ENCODE measurements around the gene KRTAP4-8.
"Not testable (repeated sequence)": the region's sequence is repeated elsewhere in the genome, so short reads cannot be mapped to it uniquely, and the experiment has no call there.

KRTAP4-8 gene

GRCh38 chr17:41057547-41057946, 40.4 kb downstream of the KRTAP4-8 start:
- H3K4me1 ChIP-seq, result no peaks in the 10 kb centered on the region
- no peak overlapping the region for H3K4me3 ChIP-seq (ENCODE audit: low read depth, low read length)
- H3K4me2 ChIP-seq (ENCODE audit: low read length), result no peak overlapping the region
- no peaks in the 10 kb centered on the region for H3K79me2 ChIP-seq
- no peaks in the 10 kb centered on the region for H3K36me3 ChIP-seq (ENCODE audit: control insufficient read depth, insufficient read depth, low read length)
- no peaks in the 10 kb centered on the region for H3K27me3 ChIP-seq (ENCODE audit: control insufficient read depth, insufficient read depth, low read length)
- TF ChIP-seq CTCF (IDR thresholded peaks at IDR 0.05), result no peak
- H3K9me3 ChIP-seq (ENCODE audit: control insufficient read depth, low read length), result no peaks in the 10 kb centered on the region
- no peak overlapping the region for H3K9ac ChIP-seq
- H2AFZ ChIP-seq, result no peak overlapping the region
- H3K27ac ChIP-seq, result no peak overlapping the region

GRCh38 chr17:41055130-41055529, 42.8 kb downstream of the KRTAP4-8 start, which contains the start of gene KRTAP2-2:
Gene KRTAP2-2, minus strand, starts transcription at chr17:41055230. Its CDS starts 19 bp downstream, at chr17:41055211.
- not testable (repeated sequence) for H3K4me3 ChIP-seq (ENCODE audit: low read depth, low read length); H3K4me2 ChIP-seq (ENCODE audit: low read length); H3K4me1 ChIP-seq; H3K27ac ChIP-seq; H3K9me3 ChIP-seq (ENCODE audit: control insufficient read depth, low read length); H3K79me2 ChIP-seq; H3K27me3 ChIP-seq (ENCODE audit: control insufficient read depth, insufficient read depth, low read length); H3K9ac ChIP-seq; H3K36me3 ChIP-seq (ENCODE audit: control insufficient read depth, insufficient read depth, low read length); H2AFZ ChIP-seq

GRCh38 chr17:41054556-41054955, 43.4 kb downstream of the KRTAP4-8 start:
- H3K9ac ChIP-seq; H3K4me2 ChIP-seq (ENCODE audit: low read length); H3K79me2 ChIP-seq; H3K4me3 ChIP-seq (ENCODE audit: low read depth, low read length); H3K27ac ChIP-seq; H3K4me1 ChIP-seq; H3K36me3 ChIP-seq (ENCODE audit: control insufficient read depth, insufficient read depth, low read length); H2AFZ ChIP-seq; H3K9me3 ChIP-seq (ENCODE audit: control insufficient read depth, low read length); H3K27me3 ChIP-seq (ENCODE audit: control insufficient read depth, insufficient read depth, low read length): not testable (repeated sequence)

GRCh38 chr17:41054025-41054424, 43.9 kb downstream of the KRTAP4-8 start:
- Histone ChIP-seq H3K27ac (no peak overlapping the region), H3K4me3 (ENCODE audit: low read depth, low read length) (no peak overlapping the region), H2AFZ (no peak overlapping the region), H3K9me3 (ENCODE audit: control insufficient read depth, low read length) (no peaks in the 10 kb centered on the region), H3K79me2 (no peaks in the 10 kb centered on the region), H3K27me3 (ENCODE audit: control insufficient read depth, insufficient read depth, low read length) (peaks cover 2% of the 10 kb centered on the region), H3K9ac (no peak overlapping the region), H3K36me3 (ENCODE audit: control insufficient read depth, insufficient read depth, low read length) (no peaks in the 10 kb centered on the region), H3K4me1 (no peaks in the 10 kb centered on the region), H3K4me2 (ENCODE audit: low read length) (no peak overlapping the region)
- no peak for TF ChIP-seq CTCF (IDR thresholded peaks at IDR 0.05)

- Histone ChIP-seq H3K27me3 (ENCODE audit: control insufficient read depth, insufficient read depth, low read length) (peaks cover 4% of the 10 kb centered on the region), H3K4me3 (ENCODE audit: low read depth, low read length) (no peak overlapping the region), H2AFZ (no peak overlapping the region), H3K4me2 (ENCODE audit: low read length) (no peak overlapping the region), H3K4me1 (no peaks in the 10 kb centered on the region), H3K79me2 (no peaks in the 10 kb centered on the region), H3K27ac (no peak overlapping the region), H3K36me3 (ENCODE audit: control insufficient read depth, insufficient read depth, low read length) (no peaks in the 10 kb centered on the region), H3K9ac (no peak overlapping the region), H3K9me3 (ENCODE audit: control insufficient read depth, low read length) (no peaks in the 10 kb centered on the region)
- TF ChIP-seq CTCF (IDR thresholded peaks at IDR 0.05), result no peak
Measured at GRCh38 chr17:41052566-41052965, 45.4 kb downstream of the KRTAP4-8 start.

DNA sequence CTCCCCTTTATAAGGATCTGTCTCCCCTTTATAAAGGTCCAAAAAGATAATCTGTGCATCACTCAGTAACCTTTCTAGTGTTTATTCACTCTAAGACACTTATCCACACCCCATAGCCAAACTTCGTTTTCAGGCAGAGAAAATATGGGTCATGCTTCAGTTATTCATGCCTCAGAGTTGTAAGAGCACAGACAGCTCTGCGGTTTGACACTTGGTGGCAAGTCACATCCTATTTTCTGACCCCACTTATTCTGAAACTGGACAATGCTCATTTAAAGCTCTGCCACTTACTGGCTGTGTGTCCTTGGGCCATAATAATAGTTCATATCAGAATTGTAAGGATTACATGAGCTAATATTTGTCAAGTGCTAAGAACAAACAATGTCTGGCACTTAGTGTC, 48.8 kb downstream of the KRTAP4-8 start:
- no peaks in the 10 kb centered on the region for H3K9me3 ChIP-seq (ENCODE audit: control insufficient read depth, low read length)
- no peaks in the 10 kb centered on the region for H3K36me3 ChIP-seq (ENCODE audit: control insufficient read depth, insufficient read depth, low read length)
- no peak overlapping the region for H3K4me2 ChIP-seq (ENCODE audit: low read length)
- no peak overlapping the region for H3K27ac ChIP-seq
- H3K4me1 ChIP-seq, result no peaks in the 10 kb centered on the region
- no peak for TF ChIP-seq CTCF (IDR thresholded peaks at IDR 0.05)
- peaks cover 4% of the 10 kb centered on the region for H3K27me3 ChIP-seq (ENCODE audit: control insufficient read depth, insufficient read depth, low read length)
- H2AFZ ChIP-seq, result no peak overlapping the region
- no peak overlapping the region for H3K4me3 ChIP-seq (ENCODE audit: low read depth, low read length)
- H3K79me2 ChIP-seq, result no peaks in the 10 kb centered on the region
- no peak overlapping the region for H3K9ac ChIP-seq

Measured in parathyroid adenoma (tissue), 2 donors.